ENCODE results near the gene P3H4.

The P3H4 gene

DNA sequence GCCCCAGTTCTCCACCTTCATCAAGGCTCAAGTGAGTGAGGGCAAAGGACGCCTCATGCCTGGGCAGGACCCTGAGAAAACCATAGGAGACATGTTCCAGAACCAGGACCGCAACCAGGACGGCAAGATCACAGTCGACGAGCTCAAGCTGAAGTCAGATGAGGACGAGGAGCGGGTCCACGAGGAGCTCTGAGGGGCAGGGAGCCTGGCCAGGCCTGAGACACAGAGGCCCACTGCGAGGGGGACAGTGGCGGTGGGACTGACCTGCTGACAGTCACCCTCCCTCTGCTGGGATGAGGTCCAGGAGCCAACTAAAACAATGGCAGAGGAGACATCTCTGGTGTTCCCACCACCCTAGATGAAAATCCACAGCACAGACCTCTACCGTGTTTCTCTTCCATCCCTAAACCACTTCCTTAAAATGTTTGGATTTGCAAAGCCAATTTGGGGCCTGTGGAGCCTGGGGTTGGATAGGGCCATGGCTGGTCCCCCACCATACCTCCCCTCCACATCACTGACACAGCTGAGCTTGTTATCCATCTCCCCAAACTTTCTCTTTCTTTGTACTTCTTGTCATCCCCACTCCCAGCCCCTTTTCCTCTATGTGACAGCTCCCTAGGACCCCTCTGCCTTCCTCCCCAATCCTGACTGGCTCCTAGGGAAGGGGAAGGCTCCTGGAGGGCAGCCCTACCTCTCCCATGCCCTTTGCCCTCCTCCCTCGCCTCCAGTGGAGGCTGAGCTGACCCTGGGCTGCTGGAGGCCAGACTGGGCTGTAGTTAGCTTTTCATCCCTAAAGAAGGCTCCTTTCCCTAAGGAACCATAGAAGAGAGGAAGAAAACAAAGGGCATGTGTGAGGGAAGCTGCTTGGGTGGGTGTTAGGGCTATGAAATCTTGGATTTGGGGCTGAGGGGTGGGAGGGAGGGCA, 10.7 kb upstream of the P3H4 start:
- no peak for DNase-seq (ENCODE audit: low read depth in 2 of 2)

DNA sequence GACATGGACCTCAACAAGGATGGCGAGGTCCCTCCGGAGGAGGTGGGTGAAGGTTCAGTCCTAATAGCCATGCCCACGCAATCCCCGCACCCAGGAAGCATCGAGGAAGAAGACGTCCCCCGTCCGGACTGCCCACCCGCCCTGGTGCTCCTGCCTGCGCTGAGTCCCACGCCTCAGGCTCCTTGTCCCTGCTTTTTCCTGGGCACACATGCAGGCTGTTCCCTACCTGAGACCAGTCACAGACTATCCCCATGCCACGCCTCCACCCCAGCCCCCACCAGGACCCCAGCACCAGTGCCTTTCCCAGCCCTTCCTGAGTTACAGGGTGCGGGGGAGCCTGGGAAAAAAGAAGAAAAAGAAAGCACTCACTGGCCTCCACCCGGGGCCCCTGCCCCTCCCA, 10.0 kb upstream of the P3H4 start:
- DNase-seq (ENCODE audit: low read depth in 2 of 2) = no peak

DNA sequence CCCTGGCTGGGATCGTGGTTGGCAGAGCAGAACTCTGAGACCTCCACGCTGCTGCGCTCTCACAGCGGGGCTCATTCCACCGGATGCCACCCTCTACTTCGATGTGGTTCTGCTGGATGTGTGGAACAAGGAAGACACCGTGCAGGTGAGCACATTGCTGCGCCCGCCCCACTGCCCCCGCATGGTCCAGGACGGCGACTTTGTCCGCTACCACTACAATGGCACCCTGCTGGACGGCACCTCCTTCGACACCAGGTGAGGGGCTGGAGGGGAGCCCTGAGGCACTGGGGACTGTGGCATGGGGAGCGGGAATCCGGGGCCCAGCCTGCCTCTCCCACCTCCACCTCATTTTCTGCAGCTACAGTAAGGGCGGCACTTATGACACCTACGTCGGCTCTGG, 6.3 kb upstream of the P3H4 start:
- no peak for DNase-seq (ENCODE audit: low read depth in 2 of 2)

DNA sequence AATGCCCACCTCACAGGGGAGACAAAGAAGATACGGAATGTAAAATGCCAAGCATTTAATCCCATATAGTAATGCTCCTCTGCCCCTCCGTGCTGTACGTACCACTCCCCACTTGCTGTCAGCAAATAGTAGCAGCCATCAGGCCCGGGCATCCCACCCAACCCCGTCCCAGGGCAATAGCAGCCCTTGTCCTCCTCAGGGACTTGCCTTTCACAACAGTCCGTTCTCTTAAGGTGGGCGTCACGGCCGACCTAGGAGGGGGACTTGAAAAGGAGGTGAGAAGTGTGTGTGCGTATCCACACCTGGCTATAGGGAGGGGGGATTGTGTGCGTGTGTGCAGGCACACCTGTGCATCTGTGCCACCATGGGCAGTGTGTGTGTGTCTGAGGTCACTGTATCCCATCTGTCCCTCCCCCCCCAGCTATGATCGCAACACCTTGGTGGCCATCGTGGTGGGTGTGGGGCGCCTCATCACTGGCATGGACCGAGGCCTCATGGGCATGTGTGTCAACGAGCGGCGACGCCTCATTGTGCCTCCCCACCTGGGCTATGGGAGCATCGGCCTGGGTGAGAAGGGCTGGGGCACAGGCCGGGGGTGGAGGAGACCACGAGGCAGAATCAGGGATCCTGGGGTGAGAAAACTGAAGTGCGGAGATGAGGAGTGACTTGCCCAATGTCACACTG, 5.0 kb upstream of the P3H4 start:
- no peak for DNase-seq (ENCODE audit: low read depth in 2 of 2)

DNA sequence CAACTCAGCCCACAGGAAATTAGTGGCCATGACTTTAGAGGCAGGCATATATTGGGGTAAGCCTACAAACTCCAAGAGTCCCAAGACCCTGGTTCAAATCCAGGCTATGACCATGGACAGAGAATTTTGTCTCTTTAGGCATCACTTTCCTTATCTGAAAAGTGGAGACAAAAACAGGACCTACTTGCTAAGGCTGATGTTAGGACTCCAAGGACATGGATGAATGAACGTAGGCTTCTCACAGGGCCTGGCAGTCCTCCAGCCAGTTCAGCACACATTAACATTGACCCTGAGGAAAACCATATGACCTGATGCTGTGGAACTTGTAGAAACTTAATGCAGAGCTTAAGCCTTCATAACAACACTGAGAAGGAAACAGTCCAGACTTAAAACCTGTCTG, 2.4 kb upstream of the P3H4 start:
- DNase-seq (ENCODE audit: low read depth in 2 of 2) = no peak

DNA sequence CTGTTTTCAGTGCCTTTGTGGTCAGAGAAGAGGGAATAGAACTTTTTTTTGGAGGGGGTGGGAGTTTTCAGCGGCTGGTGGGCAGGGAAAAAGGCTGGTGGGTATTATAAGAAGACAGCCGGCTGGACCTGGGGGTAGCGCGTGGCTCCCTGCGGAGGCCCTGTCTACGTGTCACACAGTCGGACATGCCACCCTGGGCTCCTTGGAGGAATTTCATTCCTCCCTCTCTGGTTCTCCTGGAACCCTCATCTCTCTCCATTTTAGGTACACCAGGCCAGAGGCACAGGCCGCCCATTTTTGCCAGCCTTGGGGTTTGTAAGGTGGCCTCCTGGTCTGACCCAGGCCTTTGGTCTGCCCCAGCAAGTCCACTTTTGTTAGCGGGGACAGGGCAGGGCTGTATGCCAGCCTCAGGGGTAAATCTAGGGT, 2.0 kb upstream of the P3H4 start:
- no peak for DNase-seq (ENCODE audit: low read depth in 2 of 2)

DNA sequence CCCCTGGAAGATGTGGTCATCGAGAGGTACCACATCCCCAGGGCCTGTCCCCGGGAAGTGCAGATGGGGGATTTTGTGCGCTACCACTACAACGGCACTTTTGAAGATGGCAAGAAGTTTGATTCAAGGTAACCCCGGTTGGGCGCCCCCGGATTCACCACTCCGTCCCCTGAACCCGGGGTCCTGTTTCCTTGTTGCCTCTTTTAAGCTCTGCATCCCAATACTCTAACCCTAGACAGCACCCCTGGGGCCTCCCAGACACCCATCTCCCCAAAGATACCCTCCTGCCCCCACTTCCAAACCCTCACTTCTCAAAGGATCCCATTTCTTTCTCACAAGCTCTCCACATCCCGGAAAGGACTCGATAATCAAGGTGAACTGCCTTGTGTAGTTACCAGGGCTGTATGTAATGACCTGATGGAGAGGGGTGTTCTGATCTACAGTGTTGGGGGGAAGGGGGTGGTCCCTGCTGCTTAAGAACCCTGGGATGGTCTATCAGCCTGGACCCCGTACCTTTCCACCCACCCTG, 1.5 kb upstream of the P3H4 start:
- DNase-seq (ENCODE audit: low read depth in 2 of 2) = no peak

DNA sequence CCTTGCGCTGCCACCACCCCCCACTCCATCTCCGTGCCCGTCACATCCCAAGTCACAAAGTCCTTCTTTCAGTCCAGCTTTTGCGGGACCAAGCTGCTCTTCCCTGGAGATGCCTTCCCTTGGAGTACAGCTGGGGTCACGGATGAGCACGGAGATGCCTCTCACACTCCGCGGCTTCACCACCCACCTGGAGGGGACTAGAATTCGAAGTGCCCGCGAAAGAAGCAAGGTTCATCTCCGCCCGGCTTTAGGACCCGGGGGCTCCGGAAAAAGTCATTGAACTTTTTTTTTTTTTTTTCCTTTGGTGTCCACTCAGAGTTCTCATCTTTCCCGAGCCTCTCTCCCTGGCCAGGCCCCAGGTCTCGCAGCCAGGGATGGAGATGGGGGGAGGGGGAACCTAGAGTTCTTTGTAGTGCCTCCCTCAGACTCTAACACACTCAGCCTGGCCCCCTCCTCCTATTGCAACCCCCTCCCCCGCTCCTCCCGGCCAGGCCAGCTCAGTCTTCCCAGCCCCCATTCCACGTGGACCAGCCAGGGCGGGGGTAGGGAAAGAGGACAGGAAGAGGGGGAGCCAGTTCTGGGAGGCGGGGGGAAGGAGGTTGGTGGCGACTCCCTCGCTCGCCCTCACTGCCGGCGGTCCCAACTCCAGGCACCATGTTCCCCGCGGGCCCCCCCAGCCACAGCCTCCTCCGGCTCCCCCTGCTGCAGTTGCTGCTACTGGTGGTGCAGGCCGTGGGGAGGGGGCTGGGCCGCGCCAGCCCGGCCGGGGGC, 817 bp upstream of the P3H4 start, which contains the start of gene FKBP10:
Gene FKBP10, plus strand, starts transcription at position 624 of the 771 bp plus-strand sequence. Its CDS starts 31 bp downstream, at position 655.
- peak in 1 of 2 donors; percentile 8 for DNase-seq (ENCODE audit: low read depth in 2 of 2)

DNA sequence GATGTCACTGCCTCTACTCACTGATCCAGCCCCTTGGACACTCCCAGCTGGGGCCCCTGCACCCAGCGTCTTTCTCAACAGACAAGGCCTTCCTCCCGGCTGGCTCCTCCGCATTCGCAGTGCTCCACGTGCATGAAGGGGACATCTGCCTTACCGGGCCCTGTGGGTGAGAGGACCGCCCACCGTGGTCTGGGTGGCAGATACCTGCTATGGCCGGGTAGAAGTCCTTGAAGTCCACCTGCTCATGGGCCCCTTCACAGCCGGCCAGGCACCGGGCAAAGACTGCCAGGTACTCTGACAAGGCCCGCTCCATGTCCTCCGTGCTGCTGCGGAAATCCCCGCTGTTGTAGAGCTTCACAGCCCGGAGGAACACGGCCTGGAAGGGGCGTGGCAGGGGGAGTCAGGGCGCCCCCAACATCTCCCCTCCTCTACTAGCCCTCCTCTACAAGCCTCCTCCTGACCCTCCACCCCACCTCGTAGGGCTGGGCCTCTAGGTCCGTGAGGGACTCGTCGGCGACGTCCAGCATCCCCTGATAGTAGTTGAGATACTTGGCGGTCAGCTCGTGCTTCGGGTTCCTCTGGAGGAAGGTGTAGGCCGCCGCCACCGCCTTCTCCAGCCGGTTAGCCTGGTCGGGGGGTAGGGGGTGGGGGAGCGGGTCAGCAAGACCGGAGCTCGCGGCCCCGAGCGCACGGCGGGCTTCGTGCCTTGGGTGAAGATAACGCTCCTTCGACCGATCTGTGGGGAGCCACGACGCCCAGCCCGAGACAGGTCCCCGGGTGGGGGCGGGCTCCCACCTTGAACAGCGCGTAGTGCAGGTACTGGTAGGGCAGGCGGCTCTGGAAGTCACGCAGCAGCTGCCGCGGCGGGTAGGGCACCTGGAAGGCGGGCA, 845 bp downstream of the P3H4 start:
- peak in 1 of 2 donors; percentile 22 for DNase-seq (ENCODE audit: low read depth in 2 of 2)

DNA sequence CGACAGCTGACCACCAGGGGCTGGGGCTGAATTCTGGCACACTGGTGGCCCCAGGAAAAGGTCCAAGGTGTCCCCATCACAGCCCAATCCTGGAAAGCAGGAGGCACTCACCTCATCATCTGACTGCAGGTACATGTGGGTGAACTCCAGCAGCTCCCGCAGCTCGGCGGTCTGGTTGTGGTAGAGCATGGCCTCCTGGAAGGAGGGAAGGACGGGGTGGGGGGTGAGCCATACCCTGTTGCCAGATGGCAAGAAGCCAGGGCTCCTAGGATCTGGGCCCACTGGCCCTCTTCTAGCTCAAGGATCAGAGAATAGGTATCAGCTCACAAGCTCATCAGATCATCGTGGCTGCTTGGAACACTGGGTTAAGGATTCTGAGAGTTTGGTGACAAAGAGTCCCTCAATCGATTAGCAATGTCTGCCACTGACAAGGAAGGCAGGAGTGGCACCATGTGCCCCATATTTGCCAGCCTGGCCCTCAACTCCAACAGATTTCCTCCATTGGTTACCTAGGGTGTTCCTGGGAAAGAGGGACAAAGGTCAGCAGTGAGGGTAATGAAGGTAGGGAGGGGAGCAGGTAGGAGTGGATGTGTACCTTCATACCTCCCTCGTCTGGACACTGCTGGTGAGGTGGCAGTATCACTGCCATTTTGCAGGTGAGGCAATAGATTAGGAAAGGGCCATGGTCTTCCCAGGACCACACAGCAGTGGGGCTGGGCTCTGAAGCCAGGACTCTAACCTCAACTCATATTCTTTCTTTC, 4.9 kb downstream of the P3H4 start:
- no peak for DNase-seq (ENCODE audit: low read depth in 2 of 2)

DNA sequence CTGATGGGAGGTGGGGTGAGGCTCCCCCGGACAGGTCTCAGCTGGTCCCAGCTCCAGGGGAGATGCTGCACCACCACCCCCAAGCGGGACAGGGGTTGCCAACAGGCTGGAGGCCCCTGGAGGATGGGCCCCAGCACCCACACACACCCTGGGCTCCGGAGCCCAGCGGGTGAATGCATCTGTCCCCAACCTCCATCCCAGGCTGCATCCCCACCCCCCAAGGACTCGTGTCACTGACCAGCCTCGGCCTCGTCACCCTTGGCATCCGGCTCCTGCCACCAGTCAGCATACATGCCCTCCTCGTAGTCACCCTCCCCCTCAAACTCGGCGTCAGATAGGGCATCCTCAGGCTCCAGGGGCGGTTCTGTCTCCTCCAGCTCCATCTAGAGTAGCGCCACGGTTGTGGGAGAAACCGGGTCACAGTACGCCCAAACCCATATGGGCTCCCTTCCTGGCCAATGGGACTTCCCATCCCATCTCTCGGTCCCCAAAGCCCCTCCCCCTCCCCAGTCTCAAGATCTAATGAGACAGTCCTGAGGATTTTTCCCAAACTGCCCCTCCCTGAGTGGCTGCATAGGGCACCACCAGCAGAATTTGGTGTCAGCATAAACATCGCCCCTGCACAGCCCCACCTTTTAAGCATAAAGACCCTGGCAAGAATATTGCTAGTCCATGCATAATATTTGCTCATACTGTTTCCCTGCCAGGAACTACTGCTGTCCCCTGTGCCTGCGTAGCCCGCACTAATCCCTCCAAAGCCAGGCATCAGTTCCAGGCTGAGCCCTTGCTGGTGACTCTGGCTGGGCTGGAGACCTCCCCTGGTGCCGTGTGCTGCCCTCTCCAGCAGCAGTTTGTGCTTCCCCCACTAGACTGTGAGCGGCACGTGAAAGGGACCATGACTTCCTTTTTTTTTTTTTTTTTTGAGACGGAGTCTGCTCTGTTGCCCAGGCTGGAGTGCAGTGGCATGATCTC, 8.4 kb downstream of the P3H4 start:
- no peak for DNase-seq (ENCODE audit: low read depth in 2 of 2)

DNA sequence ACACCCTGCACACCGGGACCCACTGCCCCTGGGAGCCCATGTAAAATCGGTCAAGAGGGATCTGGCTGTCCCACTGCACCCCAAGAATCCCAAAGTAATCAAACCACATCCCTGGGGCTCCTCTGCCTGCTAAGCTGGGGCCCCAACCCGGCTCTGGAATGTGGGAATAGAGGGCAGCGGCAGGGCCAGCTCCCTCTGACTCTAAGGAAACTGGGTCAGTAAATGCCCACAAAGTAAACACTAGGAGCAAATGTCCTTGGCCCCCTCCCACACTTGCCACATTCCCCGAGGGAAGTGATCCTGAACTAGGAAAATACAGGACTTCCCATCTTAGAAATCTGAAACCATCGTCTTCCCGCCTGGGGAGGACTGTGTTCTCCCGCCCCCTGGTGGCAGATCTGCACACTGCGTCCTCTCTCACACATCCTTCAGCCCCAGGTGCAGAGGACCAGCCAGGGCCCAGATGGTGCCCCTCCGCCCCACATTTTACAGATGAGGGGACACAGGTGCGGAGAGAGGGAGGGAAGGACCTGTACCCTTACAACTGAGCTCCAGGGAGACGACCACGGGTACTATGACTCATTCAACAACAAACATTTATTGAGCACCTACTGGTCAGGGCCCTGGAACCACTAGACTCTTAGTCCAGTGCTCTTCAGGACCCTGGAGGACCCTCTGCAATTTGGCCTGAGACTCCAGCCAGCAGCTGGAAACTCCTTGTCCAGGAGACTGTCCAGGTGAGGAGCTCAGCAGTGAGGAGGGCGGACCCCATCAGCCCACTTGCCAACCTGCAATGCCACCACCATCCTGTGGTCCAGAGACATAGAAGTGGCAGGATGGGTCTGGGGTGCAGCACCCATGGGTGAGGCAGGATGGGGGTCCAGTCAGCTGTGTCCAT, 10.1 kb downstream of the P3H4 start:
- DNase-seq (ENCODE audit: low read depth in 2 of 2) = peak; percentile 63 to 74

DNA sequence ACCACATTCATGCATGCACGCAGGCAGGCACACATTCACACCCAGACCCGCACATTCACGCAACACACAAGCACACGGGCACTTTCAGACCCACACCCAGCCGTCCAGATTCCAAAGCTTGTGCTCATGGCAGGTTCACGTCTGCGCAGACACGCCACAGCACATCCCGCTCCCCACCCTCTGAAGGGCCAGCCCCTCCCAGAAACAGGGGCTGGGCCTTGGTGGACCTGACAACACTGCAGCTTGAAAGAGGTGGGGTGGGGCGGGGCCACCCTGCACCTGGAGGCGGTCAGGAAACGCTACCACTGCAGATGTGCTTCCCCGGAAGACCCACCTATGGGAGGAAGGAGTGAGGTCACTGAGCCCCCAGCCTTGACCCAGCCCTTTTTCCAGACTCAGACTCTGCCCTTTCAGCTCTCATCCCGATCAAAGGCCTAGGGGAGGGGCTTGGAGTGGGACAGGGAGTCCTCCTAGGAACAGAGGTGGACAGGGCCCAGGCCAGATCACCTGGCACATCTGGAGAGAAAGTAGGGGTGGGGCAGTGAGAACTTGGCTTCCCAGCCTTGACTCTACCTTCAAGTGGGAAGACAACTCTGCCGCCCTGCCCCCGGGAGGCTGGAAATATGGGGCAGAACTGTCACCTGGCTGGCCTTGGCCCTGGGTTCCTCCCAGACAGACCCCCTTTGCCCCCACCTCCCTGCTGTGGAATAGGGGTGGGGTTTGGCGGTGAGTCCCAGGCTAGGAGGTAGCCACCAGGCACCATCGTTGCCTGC, 11.0 kb downstream of the P3H4 start:
- no peak for DNase-seq (ENCODE audit: low read depth in 2 of 2)

DNA sequence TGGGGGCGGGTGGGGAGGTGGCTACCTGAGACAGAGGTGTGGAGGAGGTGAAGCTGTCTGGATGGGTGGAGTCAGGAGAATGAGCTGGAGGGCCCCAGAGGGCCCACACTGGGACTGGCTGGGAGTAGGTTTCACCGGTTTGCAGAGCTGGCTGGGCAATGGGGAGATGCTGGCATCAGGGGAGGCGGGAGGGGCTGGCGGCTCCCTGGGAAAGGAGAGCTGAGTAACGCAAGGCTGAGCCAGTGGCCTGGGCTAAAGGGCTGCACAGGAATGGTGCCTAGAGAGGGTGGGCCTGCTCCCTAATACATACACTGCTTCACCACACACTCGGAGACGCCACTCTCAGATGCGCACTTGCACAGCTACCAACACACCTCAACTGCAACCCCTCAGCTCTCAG, 12.4 kb downstream of the P3H4 start:
- no peak for DNase-seq (ENCODE audit: low read depth in 2 of 2)

DNA sequence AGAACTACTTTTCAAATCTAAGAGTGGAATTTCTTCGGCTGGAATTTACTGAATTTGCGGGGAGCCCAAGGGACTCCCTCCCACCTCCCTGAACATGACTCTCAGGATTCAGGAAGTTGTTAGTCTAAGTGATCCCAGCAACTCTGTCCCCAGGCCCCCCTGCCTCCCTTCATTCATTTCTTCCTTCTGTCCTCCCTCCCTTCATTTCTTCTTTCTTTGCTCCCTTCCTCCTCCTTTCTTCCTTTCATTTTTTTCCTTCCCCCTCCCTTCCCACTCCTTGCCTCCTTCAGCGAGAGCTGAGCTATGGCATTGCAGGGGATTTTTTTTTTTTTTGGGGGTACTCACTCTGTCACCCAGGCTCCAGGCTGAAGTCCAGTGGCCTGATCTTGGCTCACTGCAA, 14.4 kb downstream of the P3H4 start:
- no peak for DNase-seq (ENCODE audit: low read depth in 2 of 2)

DNA sequence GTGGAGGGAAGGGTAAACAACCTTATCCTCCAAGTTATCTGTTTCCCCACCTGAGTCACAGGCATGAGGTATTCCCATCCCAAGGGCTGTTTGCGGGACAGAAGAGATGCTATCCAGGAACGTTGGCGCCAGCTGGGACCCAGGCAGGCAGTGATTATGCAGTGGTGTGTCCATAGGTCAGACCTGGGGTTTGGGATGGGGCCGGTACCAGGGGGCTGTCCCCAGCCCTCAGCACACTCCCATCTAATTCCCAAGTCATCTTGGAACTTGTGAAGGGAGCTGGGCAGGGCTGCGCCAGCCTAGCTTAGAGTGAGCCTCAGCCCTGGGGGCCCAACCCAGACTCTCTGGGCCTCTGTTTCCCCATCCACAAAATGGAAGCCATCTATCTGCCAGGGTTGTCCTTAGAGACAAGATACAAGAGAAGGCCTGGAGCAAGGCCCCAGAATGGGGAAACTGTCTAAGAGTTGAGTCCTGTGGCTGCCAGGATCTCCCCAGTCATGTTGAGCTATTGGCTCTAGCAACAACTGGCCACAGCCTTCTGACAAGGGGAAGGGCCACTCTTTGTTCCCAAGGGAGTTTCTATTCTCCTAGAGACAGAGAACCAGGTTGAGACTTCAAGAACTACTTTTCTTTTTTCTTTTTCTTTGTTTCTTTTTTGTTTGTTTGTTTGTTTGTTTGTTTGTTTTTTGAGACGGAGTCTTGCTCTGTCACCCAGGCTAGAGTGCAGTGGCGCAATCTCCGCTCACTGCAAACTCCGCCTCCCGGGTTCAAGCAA, 15.4 kb downstream of the P3H4 start:
- no peak for DNase-seq (ENCODE audit: low read depth in 2 of 2)
